ENCODE data around the gene SORBS1. TPM values are rescaled to one million over a fixed set of nuclear protein-coding genes. Genes with fewer than 3 reads are reported as not detected.
A peak's percentile ranks its signal among the peaks of the same experiment; 100 is the strongest.

Gene SORBS1
- total RNA-seq, 1 donor from 2014 or later: 123 TPM

DNA sequence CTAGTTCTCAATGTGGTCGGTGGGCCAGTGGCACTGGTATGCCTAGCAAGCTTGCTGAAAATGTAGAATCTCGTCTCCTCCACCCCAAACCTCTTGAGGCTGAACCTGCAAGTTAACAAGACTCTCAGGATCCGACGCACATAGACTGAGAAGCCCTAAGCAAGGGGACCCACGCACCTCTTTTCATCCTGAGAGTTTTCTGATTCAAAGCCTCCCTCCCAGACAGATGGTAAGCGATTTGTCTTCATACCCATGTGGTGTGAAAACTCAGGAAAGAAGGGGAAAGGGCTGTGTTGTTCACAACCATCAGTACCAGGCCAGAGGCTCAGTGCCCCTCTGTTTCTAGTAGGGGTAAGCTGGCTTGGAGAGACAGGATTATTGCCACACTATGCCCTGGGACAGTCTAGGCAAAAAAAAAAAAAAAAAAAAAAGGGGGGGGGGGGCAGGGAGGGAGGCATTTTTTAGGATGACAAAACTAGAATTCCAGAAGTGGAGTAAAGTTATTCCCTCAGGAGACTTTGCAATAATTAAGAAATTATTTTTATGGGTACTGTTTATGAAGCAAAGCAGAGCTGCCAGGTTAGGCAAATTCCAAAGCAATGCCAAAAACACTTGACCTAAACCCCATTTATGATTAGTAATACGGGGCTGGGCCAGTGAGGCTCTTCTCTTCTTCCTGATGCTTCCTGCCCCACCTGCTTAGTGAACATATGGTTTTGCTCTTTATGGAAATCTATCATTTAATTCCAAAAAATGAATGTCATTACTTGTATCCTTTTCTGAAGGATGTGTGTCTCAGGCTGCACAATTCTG is 152.8 kb downstream of the SORBS1 start:
- no peak for DNase-seq

DNA sequence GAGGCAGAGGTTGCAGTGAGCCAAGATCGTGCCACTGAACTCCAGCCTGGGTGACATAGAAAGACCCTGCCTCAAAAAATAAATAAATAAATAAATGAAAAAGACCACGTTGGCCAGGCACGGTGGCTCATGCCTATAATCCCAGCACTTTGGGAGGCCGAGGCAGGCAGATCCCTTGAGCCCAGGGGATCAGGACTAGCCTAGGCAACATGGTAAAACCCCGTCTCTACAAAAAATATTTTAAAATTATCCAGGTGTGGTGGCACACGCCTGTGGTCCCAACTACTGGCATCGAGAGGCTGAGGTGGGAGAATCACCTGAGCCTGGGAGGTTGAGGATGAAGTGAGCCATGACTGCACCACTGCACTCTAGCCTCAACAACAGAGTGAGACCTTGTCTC is 153.6 kb downstream of the SORBS1 start:
- no peak for DNase-seq

DNA sequence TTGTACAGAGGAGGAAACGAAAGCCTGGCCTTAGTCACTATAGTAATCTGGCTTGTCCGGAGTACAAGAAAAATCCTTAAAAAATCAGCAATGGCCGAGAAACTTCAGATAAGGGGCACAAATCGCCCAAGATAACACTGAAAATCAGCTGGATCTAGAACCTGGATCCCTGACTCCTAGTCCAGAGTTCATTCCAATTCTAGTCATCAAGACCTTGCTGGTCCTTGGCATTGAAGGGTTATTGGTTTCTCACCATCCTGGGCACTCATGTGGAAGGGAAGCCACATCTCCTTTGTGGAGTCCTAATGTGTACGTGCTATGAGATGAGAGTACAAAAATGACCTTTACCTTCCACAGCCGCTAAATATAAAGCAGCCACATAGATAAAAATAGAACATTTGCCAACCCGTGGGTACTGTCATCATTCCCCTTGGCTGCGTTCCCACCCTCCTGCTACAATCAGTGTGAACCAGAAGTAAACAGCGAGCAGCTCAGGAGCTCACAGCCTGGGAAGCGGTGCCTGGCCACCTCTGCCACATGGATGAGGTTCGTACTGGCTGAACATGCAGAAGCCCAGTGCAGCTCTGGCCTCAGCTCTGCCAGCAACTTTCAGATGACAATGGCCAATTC is 154.4 kb downstream of the SORBS1 start:
- DNase-seq: peak; percentile 69

DNA sequence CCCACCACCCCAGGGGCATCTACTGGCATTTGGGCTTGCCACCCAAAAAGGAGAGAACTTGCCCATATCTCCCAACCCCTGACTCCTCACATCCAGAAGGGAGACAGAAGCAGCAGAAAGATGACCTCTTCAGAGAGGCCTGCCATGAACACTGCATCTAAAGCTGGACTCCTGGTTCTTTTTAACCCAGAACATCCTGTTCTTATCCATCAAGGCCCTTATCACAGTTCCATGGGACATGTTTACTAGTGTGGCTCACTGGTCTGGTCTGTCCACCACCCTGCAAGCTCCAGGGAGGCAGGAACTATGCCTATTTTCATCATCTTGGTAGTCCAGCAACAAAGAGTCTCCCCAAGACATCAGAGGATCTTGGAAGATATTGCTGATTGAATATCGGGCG is 155.5 kb downstream of the SORBS1 start:
- DNase-seq: no peak

DNA sequence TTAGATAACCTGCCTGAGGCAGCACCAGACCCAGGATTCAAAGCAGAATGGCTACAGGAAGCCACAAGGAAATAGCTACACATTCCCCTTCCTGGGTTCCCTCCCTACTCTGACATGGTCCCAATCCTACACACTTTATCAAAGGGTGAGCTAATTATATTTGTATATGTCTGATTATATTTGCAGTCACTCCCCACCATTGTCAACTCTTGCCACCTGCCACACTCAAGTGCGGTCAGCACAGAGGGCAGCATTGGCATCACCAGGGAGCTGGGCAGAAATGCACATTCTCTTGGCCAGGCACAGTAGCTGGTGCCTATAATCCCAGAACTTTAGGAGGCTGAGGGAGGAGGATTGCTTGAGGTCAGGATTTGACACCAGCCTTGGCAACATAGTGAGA is 156.3 kb downstream of the SORBS1 start:
- no peak for DNase-seq

DNA sequence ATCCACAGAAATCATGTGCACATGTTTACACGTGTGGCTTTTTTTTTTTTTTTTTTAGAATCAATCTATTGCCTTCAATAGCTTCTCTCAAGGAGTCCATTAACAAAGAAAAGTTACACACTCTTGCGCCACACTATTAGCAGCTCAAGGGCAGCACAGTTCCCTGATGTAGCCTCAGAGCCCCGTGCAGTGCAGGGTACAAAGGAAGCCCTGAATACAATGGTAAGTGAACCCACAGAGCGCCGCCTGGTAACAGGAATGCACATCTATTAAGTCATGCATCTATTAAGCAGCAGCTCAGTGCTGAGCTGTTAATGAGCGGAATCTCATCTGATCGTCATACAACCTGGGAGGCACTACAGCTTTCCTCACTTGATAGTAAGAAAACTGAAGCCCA is 156.7 kb downstream of the SORBS1 start:
- DNase-seq: no peak

DNA sequence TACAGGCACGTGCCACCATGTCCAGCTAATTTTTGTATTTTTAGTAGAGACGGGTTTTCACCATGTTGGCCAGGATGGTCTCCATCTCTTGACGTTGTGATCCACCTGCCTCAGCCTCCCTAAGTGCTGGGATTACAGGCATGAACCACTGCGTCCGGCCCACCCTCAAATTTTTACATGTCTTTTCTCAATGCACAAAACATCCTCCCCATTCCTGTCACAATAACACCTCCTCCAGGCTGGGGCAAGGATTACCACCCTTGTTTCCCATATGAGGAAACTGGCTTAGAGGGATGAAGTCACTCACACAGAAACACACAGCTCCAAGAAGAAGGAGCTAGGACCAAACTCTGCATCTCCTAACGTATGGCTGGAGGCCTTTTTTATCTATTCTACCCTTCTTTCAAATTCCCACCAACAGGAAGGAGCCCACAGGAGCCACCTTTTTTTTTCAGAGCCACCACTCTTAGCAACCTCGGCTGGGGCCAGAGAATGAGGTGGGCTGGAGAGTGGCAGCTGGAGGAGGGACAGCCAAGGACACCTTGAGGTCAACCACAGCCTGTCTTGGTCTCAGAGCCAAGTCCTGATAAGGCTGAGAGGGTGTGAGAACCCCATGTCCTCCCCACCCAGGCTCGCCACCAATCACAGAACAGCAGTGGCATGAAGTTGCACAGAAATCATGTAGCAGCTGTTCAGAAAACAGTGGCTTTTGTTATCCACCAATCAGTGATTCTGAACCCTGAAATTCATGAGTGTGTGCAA is 157.3 kb downstream of the SORBS1 start:
- no peak for DNase-seq

DNA sequence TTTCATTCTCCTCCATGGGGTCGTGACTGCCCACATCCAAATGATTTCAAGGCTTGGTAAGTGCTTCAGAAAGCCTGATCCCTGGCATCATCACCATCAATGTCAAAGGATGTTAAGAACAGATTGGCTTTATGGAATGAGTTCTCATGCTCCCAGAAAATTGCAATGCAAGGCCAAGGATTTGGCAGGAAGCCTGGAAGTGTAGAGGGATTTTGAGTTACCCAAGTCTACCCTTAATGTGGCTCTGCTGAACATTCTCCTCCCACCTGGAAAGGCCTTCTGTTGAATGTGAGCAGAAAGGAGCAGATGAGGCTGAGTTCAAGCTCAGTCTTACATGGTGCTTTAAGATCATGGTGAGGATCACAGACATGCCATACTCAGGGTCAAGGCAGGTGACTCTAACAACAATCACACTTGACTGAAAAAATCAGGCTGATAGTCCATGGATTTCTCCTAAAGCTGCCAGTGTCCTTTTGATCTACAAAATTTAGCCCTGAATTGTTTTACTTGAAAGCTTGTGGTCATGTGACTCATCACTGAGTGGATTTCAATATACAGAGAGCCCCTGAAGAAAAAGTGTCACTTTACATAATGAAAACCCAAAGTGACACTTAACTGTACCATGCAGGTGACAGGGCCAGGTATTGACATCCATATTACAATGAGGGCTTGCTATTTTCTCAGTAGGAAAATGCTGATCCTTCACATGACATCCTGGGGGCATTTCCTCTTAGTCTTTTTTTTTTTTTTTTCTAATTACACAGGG is 159.3 kb downstream of the SORBS1 start:
- no peak for DNase-seq

DNA sequence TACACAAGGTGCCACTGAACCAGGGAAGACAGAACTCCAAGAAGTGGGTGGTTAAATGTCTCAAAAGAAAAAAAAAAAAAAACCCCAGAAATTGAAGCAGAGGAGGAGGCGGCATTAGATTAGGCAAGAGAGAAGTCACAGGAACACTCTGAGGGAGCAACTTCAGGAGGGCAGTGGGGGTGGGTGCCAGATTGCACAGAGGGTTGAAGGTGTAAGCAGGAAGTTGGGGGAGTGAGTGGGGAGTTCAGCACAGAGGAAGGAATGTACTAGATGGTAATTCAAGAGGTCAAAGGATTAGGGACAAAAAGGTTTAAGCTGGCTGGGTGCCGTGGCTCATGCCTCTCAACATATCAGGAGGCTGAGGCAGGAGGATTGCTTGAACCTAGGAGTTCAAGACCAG is 160.4 kb downstream of the SORBS1 start:
- DNase-seq: peak; percentile 30

DNA sequence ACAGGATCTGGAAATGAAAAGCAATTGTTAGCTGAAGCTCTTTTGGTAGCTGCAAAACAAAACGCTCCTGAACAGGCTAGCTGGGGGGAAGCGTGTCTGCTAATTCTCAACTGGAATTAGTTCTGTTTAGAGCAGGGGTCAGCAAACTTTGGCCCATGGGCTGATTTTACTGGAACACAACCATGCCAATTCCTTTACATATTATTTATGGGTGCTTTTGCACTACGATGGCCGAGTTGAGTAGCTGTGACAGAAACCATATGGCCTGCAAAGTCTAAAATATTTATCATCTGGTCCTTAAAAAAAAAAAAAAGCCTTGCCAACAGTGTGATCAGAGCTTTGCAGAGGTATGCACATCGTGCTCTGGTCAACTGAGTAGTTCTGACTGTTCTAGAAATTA is 162.0 kb downstream of the SORBS1 start:
- no peak for DNase-seq

DNA sequence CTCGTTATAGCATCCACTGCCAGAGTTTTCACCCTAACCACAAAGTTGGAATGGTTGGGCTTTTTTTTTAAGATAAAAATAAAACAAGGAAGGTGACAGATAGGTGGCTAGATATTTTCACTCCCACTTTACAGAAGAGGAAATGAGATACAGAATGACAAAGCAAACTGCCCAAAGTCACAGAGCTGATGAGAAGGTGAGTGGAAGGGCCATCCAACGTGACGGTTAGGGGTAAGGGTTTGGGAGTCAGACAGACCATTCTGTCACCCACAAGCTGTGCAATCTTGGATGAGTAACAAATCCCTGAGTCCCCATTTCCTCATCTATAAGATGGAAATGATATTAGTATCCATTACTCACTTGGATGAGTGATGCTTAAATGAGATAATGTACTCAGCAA is 163.4 kb downstream of the SORBS1 start:
- no peak for DNase-seq

DNA sequence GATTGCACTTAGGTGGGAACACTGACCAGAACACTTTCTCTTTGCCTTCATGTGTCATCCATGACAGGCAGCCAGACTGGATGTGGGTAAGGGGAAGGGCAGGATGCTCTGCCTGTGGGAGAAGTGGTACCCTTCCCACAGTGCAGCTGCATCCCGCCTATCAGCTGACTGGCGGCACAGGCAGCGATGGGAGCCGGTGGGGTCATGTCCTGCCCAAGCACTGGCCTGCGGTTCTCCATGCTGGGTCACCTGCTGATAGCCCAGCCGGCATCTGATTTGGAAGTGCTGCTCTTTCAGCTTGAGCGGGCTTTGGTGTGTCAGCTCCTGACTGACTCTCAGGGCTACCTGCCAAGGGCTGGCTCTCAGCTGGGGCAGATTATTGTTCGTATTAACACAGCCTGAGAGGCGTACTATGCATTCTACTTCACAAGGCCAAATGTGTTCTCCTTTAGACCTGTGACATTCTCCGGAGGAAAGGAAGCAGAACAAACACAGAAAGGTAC is 165.2 kb downstream of the SORBS1 start:
- no peak for DNase-seq

DNA sequence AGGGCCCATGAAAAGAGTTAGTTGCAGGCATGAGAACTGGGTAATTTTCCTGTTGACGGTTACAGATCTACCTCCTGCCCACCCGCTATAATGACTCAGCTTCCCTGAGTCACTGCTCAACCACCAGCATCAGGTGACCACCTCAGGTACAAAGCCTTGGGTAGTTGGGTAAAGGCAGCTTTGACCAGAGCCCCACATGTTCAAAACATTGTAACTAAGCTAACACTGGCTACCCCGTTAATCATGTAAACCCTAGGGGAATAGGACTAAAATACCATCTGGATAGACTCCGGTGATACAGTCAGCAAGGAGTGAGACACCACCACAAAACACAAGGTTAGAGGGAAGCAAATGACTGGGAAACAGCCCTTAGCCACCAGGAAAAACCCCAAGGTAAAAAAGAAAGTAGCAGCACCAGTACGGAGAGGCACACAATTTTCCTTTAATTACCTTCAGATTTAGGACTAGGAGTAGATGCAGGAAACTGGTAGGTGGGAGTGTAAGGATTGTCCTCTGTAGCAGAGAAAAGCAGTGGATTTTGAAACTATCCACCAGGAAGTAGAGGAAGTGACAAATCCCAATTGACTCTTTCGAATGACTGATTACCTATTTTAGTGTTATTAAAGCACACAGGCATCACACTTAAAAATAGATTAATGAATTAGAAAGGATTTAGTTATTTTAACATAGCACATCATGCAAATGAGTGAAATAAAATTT is 166.8 kb downstream of the SORBS1 start:
- DNase-seq: peak; percentile 57

DNA sequence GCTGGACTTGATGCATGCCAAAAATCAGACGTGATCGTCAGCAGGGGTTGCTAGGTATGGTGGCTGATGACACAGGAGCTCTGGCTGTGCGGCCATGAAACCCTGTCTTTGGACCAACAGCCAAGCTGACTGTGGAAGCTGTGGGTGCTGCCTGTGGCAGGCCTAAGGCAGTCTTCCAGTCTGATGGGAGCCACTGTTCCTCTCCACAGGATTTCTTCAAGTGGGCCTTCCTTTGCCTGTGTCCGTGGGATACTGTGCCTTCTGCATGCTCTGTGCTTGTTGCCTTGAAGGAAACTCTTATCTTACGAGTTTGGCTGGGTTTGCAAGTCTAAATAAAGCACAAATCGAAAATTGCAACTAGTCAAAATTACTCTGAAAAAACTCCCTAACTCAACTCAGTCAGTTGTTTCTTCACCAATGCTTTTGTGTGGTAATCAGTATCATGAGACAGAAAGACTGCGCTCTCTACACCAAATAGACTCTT is 168.4 kb downstream of the SORBS1 start:
- no peak for DNase-seq

DNA sequence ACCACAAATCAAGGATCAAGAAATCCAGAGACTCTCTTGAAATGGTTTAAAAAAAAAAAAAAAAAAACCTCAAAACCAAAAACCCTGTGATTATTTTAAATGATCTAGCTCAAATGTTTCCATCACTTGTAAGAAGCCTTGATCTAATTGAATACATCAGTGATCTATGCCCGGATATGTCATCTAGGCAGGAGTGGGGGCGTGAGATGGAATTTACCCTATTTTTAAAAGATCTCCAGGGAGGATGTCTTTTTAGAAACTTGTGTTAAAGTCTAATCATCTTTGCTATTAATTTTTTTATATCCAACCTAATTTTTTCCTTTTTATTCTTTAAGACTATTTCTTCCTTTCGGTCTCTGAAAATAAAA is 169.0 kb downstream of the SORBS1 start:
- no peak for DNase-seq

DNA sequence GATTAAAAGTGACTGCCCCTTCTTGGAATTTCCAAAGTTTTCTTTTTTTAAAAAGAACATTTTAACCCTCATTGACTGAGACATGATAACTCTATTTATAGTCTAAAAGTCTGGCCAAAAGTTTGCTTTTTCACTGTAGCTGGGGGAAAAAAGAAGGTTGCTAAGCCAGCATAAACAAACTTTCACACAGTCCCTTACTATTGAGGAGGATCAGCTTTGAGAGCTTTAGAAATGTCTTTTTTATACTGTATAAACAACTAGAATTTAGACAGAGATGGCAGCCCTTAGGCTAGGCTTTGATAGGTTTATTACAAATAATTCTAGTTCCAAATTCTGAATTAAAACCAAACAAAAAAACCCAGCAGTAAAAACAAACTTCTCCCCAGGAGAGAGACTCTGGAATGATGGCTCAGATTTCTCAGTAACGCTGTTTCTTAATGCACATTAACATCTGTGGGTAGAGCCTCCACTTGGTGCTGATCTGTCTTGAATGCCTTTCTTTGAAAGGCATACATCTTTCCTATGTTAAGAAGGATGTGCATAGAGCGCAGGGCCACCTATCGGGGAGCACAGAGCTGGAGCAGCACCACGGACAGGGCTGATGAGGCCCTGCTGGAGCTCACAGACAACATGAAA is 169.5 kb downstream of the SORBS1 start:
- DNase-seq: no peak

DNA sequence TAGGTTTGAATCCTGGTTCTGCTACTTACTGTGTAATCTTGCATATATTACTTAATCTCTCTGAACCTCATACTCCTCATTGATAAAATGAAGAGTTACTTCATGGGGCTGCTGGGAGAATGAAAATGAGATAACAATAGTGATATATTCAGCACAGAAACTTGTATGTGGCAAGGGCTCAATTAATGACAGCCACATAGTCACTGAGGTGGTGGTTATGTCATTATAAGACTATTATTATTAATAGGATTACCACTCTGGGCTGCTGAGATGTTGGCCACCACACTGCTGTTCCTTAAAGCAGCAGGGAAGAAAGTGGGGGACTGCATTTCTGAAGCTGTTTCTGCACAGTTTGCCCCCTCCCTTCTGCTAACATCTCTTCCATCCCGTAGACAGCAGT is 170.0 kb downstream of the SORBS1 start:
- DNase-seq: no peak

DNA sequence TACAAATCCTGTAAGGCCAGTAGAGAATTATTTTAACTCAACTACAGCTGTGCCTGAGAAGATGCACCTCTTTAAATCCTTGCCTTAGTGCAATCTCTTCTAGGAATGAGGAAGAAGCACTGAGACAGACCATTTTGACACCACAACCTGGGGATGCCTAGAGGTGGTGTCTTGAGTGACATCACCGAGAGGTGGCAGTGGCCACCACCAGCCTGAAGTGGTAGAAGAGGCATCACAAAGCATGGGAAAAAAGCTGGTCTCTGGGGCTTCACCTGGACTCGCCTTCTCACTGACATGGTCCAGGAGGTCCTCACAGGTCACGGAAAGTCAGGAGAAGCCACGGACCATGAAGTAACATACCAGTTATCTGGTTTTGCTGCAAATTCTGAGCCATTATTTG is 171.2 kb downstream of the SORBS1 start:
- no peak for DNase-seq

DNA sequence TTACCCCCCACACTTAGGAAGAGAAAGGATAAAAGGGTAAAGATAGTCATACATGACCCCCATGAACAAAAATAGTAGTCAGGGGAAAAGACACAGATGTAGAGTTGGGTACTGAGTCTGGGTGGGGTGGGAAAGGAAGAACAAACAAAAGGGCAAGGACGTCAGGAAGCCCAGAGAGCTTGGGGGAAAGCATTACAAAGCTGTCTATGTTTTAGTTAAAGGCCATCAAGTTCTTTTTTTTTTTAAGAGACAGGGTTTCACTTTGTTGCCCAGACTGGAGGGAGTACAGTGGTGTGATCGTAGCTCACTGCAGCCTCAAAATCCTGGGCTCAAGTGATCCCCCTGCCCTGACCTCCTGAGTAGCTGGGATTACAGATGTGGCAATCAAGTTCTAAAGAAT is 172.0 kb downstream of the SORBS1 start:
- DNase-seq: no peak

DNA sequence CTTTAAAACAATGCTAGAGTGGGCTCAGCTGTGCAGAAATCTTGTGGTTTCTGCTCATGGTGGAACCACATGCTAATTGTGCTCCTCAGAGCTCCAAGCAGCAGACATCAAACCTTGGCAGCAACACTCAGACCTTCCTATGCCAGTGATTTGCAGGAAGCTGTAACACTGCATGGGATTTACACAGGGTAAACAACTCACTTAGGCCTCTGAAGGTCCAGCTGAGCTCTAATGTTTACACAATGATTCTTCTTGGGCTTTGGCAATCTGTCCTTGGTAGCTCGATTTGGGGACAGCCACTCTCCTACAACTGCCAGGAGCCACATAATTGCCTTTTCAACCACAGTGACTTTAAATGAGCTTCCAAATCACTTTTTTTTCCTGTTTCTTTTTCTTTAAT is 172.6 kb downstream of the SORBS1 start:
- no peak for DNase-seq

DNA sequence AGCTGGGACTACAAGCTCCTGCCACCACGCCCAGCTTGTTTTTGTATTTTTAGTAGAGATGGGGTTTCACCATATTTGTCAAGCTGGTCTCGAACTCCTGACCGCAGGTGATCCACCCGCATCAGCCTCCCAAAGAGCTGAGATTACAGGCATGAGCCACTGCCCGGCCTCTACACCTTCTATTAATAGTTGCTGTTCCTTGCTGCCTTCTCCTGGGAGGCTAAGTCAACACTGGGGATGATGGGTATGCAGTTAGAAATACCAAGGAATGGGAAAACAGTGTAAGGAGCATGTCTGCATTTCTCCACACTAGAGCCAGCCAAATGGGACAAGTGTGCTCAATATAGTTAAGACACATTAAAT is 173.1 kb downstream of the SORBS1 start:
- no peak for DNase-seq

All from occipital lobe (tissue), 2 donors.